ENCODE data around the gene TENM4. TPM values are rescaled to one million over a fixed set of nuclear protein-coding genes. Genes with fewer than 3 reads are reported as not detected.
A peak's percentile ranks its signal among the peaks of the same experiment; 100 is the strongest.

Gene TENM4
- total and polyA plus RNA-seq, 2 of the 13 experiments (the other 11 are each of a cell fraction or from before 2014, with no cell fraction given): not detected

DNA sequence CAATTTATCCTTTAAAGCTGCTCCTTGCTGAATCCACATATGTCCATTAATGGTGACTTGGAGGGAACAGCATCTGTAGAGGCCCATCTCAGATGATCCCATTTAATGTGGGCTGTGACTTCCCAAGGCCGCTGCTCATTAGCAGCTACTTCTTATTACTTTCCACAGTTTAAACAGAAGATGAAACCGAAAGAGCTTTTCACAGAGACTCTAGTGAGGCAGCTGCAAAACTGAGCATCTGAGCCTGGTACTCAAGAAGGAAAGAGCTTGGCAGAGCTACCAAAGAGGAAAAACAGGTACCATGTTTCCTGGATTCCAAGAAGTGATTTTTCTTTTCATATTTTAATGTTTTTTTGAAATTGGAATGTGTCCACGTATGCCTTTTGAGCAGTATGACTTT, 755.7 kb downstream of the TENM4 start (continued):
- TF ChIP-seq, protein P1, sequence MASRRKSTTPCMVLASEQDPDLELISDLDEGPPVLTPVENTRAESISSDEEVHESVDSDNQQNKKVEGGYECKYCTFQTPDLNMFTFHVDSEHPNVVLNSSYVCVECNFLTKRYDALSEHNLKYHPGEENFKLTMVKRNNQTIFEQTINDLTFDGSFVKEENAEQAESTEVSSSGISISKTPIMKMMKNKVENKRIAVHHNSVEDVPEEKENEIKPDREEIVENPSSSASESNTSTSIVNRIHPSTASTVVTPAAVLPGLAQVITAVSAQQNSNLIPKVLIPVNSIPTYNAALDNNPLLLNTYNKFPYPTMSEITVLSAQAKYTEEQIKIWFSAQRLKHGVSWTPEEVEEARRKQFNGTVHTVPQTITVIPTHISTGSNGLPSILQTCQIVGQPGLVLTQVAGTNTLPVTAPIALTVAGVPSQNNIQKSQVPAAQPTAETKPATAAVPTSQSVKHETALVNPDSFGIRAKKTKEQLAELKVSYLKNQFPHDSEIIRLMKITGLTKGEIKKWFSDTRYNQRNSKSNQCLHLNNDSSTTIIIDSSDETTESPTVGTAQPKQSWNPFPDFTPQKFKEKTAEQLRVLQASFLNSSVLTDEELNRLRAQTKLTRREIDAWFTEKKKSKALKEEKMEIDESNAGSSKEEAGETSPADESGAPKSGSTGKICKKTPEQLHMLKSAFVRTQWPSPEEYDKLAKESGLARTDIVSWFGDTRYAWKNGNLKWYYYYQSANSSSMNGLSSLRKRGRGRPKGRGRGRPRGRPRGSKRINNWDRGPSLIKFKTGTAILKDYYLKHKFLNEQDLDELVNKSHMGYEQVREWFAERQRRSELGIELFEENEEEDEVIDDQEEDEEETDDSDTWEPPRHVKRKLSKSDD (CRISPR knock-in tag; IDR thresholded peaks at IDR 0.05; ENCODE audit: low read depth): no peak
- TF ChIP-seq GABPB1 (CRISPR knock-in tag; IDR thresholded peaks at IDR 0.05) (no peak), ZNF766 (CRISPR knock-in tag; IDR thresholded peaks at IDR 0.05; ENCODE audit: borderline replicate concordance) (no peak), CBFB (CRISPR knock-in tag; IDR thresholded peaks at IDR 0.05) (no peak), HMG20B (CRISPR knock-in tag; conservative IDR thresholded peaks at IDR 0.05) (no peak), ZFP36L2 (CRISPR knock-in tag; IDR thresholded peaks at IDR 0.05) (no peak)

DNA sequence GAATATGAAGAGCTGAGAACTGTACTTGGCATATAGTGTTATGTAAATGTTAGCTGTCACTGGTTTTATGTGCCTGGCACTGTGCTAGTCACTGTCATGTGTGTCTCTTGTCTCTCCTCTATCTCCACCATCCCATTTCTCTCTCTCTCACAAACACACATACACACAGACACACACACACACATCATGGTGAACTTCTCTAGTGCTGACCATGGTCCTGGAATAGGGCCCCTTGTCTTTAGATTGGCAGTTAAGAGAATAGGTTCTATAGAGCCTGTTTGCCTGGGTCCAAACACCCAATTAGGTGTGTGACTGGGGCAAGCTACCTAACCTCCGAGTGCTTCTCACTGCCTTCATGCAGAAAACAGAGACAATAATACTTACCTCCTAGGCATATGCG, 756.5 kb downstream of the TENM4 start:
- H3K27me3 ChIP-seq (ENCODE audit: control insufficient read depth in 1 of 2, insufficient read depth in 2 of 2, low read length in 2 of 2): peaks cover 0 to 12% of the 10 kb centered on the region in 2 experiments; a peak in 1 of 5 replicates
- DNase-seq (ENCODE audit: low spot score) (no peak), ATAC-seq (no peak), FAIRE-seq (no peak)
- ChIA-PET POLR2A (no interaction called here), CTCF (ENCODE audit: low intra/inter-chr PET ratio, low total read pairs) (no interaction called here)
- H3K27ac ChIP-seq (ENCODE audit: extremely low read length, insufficient read depth, low read length): no peak overlapping the region
- H3K4me3 ChIP-seq (replicated peaks in 1 of 3; ENCODE audit: insufficient read depth in 1 of 3, low read depth in 2 of 3, low read length in 3 of 3): no peak overlapping the region
- WGBS (ENCODE audit: low lambda C conversion rate): 49% methylated on average over 2 of the region's 2 CpGs
- H4K20me1 ChIP-seq (ENCODE audit: insufficient read depth, low read length): no peaks in the 10 kb centered on the region
- H3K4me2 ChIP-seq (ENCODE audit: low read depth, low read length): no peak overlapping the region
- H3K36me3 ChIP-seq (replicated peaks in 1 of 2; ENCODE audit: control insufficient read depth in 1 of 2, insufficient read depth in 2 of 2, low read length in 2 of 2): no peaks in the 10 kb centered on the region
- H3K79me2 ChIP-seq (ENCODE audit: insufficient read depth, low read length): no peaks in the 10 kb centered on the region
- no peak overlapping the region for H3K9ac ChIP-seq (ENCODE audit: insufficient read depth, low read depth, low read length)
- no peaks in the 10 kb centered on the region for H3K4me1 ChIP-seq (ENCODE audit: insufficient read depth, low read length)
- in situ Hi-C loops (cut with HindIII; ENCODE audit: extremely low pct_ligation_motif_present, low pct_unique_long_range_greater_than_20kb): no loop called here
- H2AFZ ChIP-seq (ENCODE audit: low read length): no peak overlapping the region
- BruUV-seq (replicated peaks): no TSS peak
- H3K9me3 ChIP-seq (ENCODE audit: low read length): no peaks in the 10 kb centered on the region
- intact Hi-C loops (cut with micrococcal nuclease; ENCODE audit: unreplicated experiment): no loop called here
- TF ChIP-seq FLYWCH1 (CRISPR knock-in tag; IDR thresholded peaks at IDR 0.05) (no peak), ATF7 (IDR thresholded peaks at IDR 0.05) (no peak), ATF7 (CRISPR knock-in tag; IDR thresholded peaks at IDR 0.05) (no peak), REST (IDR thresholded peaks at IDR 0.05; ENCODE audit: borderline replicate concordance in 1 of 2, low read depth in 1 of 2, low read length in 2 of 2) (peak; percentile 30 to 91), ZNF335 (CRISPR knock-in tag; IDR thresholded peaks at IDR 0.05) (no peak), EHMT2 (IDR thresholded peaks at IDR 0.05; ENCODE audit: borderline replicate concordance, low read depth, low read length) (peak; percentile 74), MIER2 (CRISPR knock-in tag; IDR thresholded peaks at IDR 0.05) (peak; percentile 94)

Measured in HepG2 (cell line).